Loucy (cell line): ENCODE measurements around the gene DBH.

Experiments
- CTCF ChIP-seq: fragments of 200-600 bp; sonication (generic); conservative IDR thresholded peaks from 2 replicates; pipeline ENCODE4 v1.5.1; 2014; ENCODE audit warnings: mild to moderate bottlenecking, antibody characterized with exemption, low read length
- EZH2phosphoT487 ChIP-seq: fragments of 200-600 bp; IDR thresholded peaks from 2 replicates; pipeline ENCODE4 v1.6.1; 2018; ENCODE audit warnings: antibody characterized with exemption, mild to moderate bottlenecking, moderate library complexity, borderline replicate concordance

- TF ChIP-seq CTCF = no peak
- no peak for TF ChIP-seq EZH2phosphoT487
Observed at GRCh38 chr9:133610845-133611244, 25.3 kb upstream of the DBH start.
